Stimulated activated CD4-positive, alpha-beta T cell treated with anti-CD3 and anti-CD28 coated beads, Interleukin-12 subunit alpha, Interleukin-12 subunit beta, amount 100 ng/mL, for 48 hours (primary cell): ENCODE data around the gene ECE1.
"Not testable (repeated sequence)": the region's sequence is repeated elsewhere in the genome, so short reads cannot be mapped to it uniquely, and the experiment has no call there.

Experiments used
- DNase-seq, 3 donors: peaks; one replicate each; pipeline ENCODE4 v3.0.0-alpha.2; 2020; ENCODE audit warnings: low read depth in 2 of 3, low spot score in 1 of 3

ECE1 gene

GRCh38 chr1:21232044-21232443, 58.2 kb downstream of the ECE1 start:
- peak in 1 of 3 donors; percentile 10 for DNase-seq

GRCh38 chr1:21229246-21230000, 60.8 kb downstream of the ECE1 start:
- no peak for DNase-seq

GRCh38 chr1:21228224-21228623, 62.0 kb downstream of the ECE1 start:
- not testable (repeated sequence) for DNase-seq

GRCh38 chr1:21225065-21225464, 65.2 kb downstream of the ECE1 start:
- DNase-seq, result no peak

GRCh38 chr1:21220815-21221214, 69.4 kb downstream of the ECE1 start:
- DNase-seq, result no peak

GRCh38 chr1:21219674-21220073, 70.6 kb downstream of the ECE1 start:
- DNase-seq, result no peak

GRCh38 chr1:21217812-21218596, 72.3 kb downstream of the ECE1 start:
- peak; percentile 32 to 42 (median 41) for DNase-seq

GRCh38 chr1:21216835-21217811, 73.1 kb downstream of the ECE1 start:
- DNase-seq, result peak; percentile 47 to 72 (median 63)

GRCh38 chr1:21212126-21212525, 78.1 kb downstream of the ECE1 start:
- DNase-seq, result no peak

GRCh38 chr1:21208137-21208700, 82.0 kb downstream of the ECE1 start:
- DNase-seq, result not testable (repeated sequence)

GRCh38 chr1:21206117-21206516, 84.1 kb downstream of the ECE1 start:
- DNase-seq, result no peak

GRCh38 chr1:21205416-21205815, 84.8 kb downstream of the ECE1 start:
- DNase-seq, result no peak

- DNase-seq, result no peak
These were observed 88.6 kb downstream of the ECE1 start for GRCh38 chr1:21201650-21202049.

- not testable (repeated sequence) for DNase-seq
These were observed 89.0 kb downstream of the ECE1 start for GRCh38 chr1:21201238-21201637.

GRCh38 chr1:21200767-21201166, 89.5 kb downstream of the ECE1 start:
- no peak for DNase-seq

- no peak for DNase-seq
These were observed 91.3 kb downstream of the ECE1 start for GRCh38 chr1:21198929-21199328.

GRCh38 chr1:21192871-21193270, 97.4 kb downstream of the ECE1 start:
- no peak for DNase-seq

- no peak for DNase-seq
These were observed 98.0 kb downstream of the ECE1 start for GRCh38 chr1:21192284-21192683.

- not testable (repeated sequence) for DNase-seq
These were observed 99.5 kb downstream of the ECE1 start for GRCh38 chr1:21190771-21191170.

- no peak for DNase-seq
These were observed 100.3 kb downstream of the ECE1 start for GRCh38 chr1:21189906-21190500.
